Islet of Langerhans (tissue), 1 donor: Measurements from ENCODE around the gene NOD1.
A peak's percentile ranks its signal among the peaks of the same experiment; 100 is the strongest.
"Not testable (repeated sequence)": the region's sequence is repeated elsewhere in the genome, so short reads cannot be mapped to it uniquely, and the experiment has no call there.

ENCODE experiments used
- FAIRE-seq: peaks from one replicate; lab custom pipeline; 2011; peaks lifted over from hg19 to GRCh38; lab: Jason Lieb, UNC

Gene NOD1, protein sequence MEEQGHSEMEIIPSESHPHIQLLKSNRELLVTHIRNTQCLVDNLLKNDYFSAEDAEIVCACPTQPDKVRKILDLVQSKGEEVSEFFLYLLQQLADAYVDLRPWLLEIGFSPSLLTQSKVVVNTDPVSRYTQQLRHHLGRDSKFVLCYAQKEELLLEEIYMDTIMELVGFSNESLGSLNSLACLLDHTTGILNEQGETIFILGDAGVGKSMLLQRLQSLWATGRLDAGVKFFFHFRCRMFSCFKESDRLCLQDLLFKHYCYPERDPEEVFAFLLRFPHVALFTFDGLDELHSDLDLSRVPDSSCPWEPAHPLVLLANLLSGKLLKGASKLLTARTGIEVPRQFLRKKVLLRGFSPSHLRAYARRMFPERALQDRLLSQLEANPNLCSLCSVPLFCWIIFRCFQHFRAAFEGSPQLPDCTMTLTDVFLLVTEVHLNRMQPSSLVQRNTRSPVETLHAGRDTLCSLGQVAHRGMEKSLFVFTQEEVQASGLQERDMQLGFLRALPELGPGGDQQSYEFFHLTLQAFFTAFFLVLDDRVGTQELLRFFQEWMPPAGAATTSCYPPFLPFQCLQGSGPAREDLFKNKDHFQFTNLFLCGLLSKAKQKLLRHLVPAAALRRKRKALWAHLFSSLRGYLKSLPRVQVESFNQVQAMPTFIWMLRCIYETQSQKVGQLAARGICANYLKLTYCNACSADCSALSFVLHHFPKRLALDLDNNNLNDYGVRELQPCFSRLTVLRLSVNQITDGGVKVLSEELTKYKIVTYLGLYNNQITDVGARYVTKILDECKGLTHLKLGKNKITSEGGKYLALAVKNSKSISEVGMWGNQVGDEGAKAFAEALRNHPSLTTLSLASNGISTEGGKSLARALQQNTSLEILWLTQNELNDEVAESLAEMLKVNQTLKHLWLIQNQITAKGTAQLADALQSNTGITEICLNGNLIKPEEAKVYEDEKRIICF

GRCh38 chr7:30478349-30479201 lies at the start of gene NOD1:
Gene NOD1, minus strand, starts transcription at chr7:30478784. Its CDS starts 21,863 bp downstream, at chr7:30456921.
- FAIRE-seq: no peak

- not testable (repeated sequence) for FAIRE-seq
Measured at GRCh38 chr7:30527297-30527696, 48.7 kb upstream of the NOD1 start.

- FAIRE-seq: no peak
Measured at GRCh38 chr7:30526163-30526562, 47.6 kb upstream of the NOD1 start.

- no peak for FAIRE-seq
Measured at GRCh38 chr7:30525429-30525828, 46.8 kb upstream of the NOD1 start.

DNA sequence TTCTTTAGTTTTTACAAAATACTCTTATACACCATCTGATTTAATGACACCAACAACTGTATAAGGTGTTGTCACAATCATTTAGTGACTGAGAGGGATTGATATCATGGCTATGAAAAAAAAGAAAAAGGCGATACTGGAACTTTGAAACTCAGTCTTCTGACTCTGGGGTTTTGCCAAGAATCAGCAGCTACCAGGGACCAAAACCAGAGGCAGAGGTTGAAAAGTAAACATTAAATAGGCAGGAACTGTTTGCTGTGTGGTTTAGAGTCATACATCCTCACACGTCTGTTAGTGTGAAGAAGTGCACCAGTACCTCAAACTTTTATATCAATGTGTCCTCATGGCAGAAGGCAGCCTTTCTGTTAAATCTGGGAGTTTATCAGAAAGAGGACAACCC lies 46.0 kb upstream of the NOD1 start:
- FAIRE-seq: no peak

GRCh38 chr7:30523466-30523865 lies 44.9 kb upstream of the NOD1 start:
- FAIRE-seq: no peak

DNA sequence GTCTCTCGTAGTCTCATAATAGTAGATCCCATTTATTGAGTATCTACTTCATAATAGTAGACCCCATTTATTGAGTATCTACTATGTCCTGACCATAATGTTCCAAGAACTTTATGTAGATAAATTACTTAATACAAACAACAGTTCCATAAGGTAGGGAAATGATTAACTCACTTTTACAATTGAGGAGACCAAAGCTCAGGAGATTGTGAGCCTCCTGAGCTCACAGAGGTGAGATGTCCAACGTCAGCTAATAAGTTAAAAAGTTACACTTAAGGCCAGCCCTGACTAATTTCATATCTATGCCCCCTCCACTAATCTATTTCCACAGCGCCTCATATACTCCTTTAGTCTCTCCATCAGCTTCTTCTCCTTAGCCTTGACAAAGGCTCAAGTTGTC lies 43.6 kb upstream of the NOD1 start:
- FAIRE-seq: no peak

DNA sequence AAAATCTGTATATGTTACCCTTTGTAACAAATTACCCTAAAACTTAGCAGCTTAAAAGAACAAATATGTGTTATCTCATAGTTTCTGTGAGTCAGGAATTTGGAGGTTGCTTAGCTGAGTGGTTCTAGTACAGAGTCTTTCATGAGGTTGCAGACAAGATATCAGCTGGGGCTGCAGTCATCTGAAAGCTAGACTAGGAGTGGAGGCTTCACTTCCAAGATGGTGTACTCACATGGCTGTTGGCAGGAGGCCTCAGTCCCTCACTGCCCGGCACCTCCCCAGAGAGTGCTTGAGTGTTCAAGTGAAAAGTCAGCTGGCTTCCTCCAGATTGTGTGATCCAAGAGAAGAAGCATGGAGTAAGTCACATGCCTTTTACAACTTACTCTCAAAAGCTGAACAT lies 42.9 kb upstream of the NOD1 start:
- no peak for FAIRE-seq

- no peak for FAIRE-seq
Measured at GRCh38 chr7:30519122-30519521, 40.5 kb upstream of the NOD1 start.

DNA sequence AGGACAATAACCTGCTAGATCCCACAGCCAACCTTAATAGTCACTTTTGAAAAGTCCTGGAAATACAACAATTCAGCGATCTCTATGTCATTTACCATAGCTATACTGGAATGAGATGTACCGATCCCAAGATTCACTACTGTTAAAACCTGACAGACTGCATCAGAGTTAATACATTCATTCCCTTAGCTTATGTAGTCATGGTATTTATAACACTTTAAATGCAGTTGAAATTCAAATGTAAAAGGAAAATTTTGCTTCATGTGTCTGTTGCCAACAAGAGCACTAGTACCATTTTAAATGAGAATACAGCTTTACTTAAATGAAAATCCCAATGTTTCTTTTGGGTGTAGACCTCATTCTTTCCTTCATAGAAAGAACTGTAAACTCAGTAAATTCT lies 37.2 kb upstream of the NOD1 start:
- no peak for FAIRE-seq

DNA sequence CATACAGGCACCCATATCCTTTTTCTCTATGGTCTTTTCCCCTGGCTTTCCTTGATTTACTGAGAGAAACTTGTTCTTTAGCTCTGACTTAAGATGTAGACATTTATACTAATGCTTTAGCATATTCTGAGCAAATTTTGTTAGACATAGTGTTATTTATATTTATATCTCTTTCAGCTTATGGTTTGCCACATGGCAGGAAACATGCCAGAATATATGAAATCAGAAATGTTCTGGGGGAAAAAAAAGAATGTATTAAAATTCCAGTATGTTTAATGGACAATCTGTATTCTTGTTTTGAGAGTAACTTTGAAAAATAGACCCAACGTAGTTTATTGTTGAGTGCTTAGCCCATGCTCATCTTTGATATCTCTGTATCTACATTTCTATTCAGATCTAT lies 36.2 kb upstream of the NOD1 start:
- FAIRE-seq: no peak

DNA sequence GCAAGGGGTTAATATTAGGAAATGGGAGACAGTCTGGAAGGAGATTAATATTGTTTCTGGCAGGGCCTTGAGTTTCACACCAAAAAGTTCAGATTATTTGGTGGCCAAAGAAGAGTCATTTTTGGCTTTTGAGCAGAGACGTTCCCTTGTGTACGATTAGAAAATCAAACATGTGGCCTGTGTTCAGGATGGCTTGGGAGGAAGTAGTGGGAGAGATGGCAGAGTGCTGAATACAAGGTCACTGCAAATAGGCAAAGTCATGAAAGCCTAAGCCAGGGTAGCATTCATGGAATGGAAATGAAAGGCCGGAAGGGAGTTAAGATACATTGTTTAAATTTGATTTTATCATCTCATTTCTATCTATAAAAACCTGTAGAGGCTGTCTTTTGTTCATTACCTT lies 35.6 kb upstream of the NOD1 start:
- FAIRE-seq: no peak

DNA sequence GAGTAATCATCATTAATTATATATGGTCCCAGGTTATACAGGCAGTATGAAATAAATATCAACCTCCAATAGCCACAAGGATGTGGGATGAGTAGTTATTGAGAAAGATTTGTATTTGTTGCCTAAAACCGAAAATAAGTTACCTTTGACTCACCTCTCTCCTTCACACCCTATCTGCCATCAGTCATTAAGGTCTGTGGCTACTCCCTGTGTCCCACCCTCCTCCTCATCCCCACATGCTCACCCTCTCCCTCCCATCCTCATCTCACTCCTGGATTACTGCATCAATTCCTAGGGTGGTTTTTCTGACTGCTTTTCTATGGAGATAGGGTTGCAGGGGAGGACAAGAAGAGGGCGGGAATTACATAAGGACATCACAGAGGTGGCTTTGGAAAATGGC lies 35.2 kb upstream of the NOD1 start:
- no peak for FAIRE-seq

- no peak for FAIRE-seq
Measured at GRCh38 chr7:30511973-30512662, 33.5 kb upstream of the NOD1 start.

- no peak for FAIRE-seq
Measured at GRCh38 chr7:30511494-30511893, 32.9 kb upstream of the NOD1 start.

DNA sequence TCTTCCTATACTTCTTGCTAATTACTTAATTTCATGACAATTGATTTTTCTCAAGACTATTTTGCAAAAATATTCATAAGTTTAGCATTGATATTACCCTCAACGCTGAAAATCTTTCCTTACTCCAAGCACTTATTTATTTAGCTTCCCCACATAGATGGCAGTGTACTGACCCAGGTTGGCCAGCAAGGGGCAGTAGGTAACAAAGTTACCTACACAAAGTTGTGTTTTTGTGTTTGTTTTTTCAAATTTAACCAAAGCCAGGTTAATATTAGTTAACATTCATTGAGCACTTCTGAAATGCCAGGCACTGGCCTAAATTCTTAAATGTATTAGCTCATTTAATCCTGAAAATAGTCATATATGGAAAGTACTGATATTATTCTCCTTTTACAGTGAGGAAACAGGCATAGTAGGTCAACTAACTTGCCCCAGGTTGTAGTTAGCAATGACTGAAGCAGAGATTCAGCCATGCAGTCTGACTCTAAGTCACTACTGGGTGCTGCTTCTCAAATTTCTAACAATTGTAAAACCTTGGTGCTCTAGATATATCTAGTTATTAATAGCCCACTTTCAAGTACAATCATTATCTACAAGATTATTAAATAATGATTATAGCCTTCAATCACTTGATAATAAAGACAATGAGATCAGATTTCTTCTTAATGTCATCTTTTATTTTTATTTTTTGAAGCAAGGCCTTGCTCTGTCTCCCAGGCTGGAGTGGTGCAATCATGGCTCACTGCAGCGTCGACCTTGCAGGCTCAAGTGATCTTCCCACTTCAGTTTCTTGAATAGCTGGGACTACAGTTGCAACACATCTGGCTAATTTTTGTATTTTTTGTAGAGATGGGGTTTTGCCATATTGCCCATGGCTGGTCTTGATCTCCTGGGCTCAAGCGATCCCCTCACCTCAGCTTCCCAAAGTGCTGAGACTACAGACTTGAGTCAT lies 31.8 kb upstream of the NOD1 start:
- peak; percentile 36 for FAIRE-seq

DNA sequence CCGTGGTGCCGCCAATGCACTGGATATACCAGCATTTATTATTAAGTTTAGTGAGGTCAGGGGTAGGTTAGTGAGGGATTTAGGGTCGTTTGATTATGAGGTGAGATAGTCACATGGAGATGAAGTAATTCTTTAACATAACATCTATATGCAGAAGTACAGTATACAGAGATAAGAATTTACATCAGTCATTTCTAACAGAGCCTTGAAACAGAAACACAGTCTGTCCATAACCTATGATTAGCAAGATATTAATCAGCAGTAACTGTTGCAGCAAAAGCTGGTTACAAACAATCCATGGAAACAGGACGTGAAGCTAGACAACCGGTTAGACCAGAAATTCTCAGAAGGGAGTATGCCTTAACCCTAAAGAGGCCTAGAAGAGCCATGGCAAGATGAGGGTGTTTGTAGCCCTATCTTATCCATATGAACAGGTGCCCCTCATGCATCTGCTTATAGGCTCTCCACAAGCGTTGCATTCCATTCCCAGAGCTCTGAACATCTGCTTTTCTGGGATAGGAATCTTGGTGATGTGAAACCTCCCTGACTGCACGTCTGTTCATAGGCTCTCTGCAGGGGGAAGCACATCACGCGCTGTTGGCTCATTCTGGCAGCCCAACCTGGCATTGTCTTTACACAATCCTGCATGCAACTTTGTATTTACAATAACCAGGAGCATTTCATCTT lies 30.7 kb upstream of the NOD1 start:
- not testable (repeated sequence) for FAIRE-seq

DNA sequence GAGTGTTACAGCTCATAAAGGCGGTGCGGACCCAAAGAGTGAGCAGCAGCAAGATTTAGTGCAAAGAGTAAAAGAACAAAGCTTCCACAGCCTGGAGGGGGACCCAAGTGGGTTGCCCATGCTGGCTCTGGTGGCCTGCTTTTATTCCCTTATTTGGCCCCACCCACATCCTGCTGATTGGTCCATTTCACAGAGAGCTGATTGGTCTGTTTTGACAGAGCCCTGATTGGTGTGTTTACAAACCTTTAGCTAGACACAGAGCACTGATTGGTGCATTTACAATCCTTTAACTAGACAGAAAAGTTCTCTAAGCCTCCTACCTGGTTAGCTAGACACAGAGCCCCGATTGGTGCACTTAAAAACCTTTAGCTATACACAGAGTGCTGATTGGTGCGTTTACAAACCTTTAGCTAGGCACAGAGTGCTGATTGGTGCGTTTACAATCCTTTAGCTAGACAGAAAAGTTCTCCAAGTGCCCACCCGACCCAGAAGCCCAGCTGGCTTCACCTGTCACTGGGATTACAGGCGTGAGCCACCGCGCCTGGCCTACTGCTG lies 28.8 kb upstream of the NOD1 start:
- FAIRE-seq: not testable (repeated sequence)

DNA sequence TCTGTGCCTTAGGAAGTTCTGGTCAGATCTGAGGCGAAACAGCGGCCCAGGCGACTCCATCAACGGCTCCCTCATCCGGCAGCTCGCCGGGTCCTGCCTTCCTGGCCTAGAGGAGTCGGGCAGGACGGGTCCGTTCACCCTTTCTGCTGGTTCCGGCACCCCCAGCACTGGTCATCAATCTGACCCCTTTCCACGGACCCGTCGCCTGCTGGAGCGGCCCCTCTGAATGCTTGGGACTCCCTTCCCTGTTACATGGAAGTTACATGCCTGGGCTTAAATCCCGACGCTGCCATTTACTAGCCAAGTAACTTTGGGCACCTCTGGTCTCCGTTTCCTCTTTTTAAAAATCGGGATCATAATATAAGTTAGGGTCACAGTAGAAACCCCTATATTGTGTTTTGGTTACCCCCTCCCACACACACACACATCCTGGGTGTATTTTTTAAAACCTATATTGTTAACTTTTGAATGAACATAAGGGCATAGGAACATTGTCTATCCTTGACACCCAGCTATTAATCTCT lies 26.7 kb upstream of the NOD1 start:
- FAIRE-seq: no peak
